Uterus (tissue), 4 donors: ENCODE results near the gene NAP1L4. TPM values are rescaled to one million over a fixed set of nuclear protein-coding genes. Genes with fewer than 3 reads are reported as not detected.

Experiments
- DNase-seq, 2 donors: peaks; one replicate each; pipeline ENCODE4 v3.0.0-alpha.2; 2019 to 2020
- H3K27ac ChIP-seq, 2 donors: fragments of 200-600 bp; sonication (generic); 1 replicate in 1 of 2; 2 replicates in 1 of 2; pipeline ENCODE4 v1.5.1; 2016 to 2018
- H3K27me3 ChIP-seq, 2 donors: fragments of 200-600 bp; sonication (generic); one replicate each; pipeline ENCODE4 v1.5.1; 2018 to 2019; ENCODE audit warnings: control low read depth in 1 of 2
- H3K36me3 ChIP-seq, 2 donors: fragments of 200-600 bp; sonication (generic); one replicate each; pipeline ENCODE4 v1.5.1; 2019; ENCODE audit warnings: control low read depth in 1 of 2
- H3K4me1 ChIP-seq, 2 donors: fragments of 200-600 bp; sonication (generic); one replicate each; pipeline ENCODE4 v1.5.1; 2018 to 2019; ENCODE audit warnings: control low read depth in 1 of 2
- H3K4me3 ChIP-seq, 2 donors: fragments of 200-600 bp; sonication (generic); 1 replicate in 1 of 2; 2 replicates in 1 of 2; pipeline ENCODE4 v1.5.1; 2018 to 2019; ENCODE audit warnings: mild to moderate bottlenecking in 1 of 2
- H3K9me3 ChIP-seq, 2 donors: fragments of 200-600 bp; sonication (generic); one replicate each; pipeline ENCODE4 v1.5.1; 2019; ENCODE audit warnings: control low read depth in 1 of 2
- CTCF ChIP-seq, 4 experiments: fragments of 200-600 bp in 2 of 4; fragments of 450-650 bp in 2 of 4; sonication (generic) in 2 of 4; IDR thresholded peaks; one replicate each; pipeline ENCODE4 v1.5.1; 2016 to 2019; ENCODE audit warnings: antibody characterized with exemption in 4 of 4, mild to moderate bottlenecking in 2 of 4, moderate library complexity in 1 of 4
- POLR2A ChIP-seq, 2 donors: fragments of 450-650 bp; IDR thresholded peaks; one replicate each; pipeline ENCODE4 v1.6.1; 2016; ENCODE audit warnings: antibody characterized with exemption in 2 of 2, mild to moderate bottlenecking in 1 of 2, moderate library complexity in 1 of 2
- intact Hi-C: fragments of 100-400 bp; cut with DNase I; formaldehyde crosslinking; loops from one replicate; pipeline ENCODE4 v1.15.1; 2023; ENCODE audit warnings: low total_unique reads
- total RNA-seq, 4 donors: library from RNA; depleted of rRNA in 3 of 4; stranded (reverse); fragments of >200 nt in 3 of 4; gene quantifications; one replicate each; pipeline versions ENCODE4 v1.1.0 to v1.2.4, GENCODE V29; 2014 to 2023
- donor health status: DM: yes; HTN: yes; CAD: no.

The NAP1L4 gene
- total RNA-seq, 4 donors from 2014 or later = 96.1 to 183 (median 129) TPM

- no peak for DNase-seq
- Histone ChIP-seq H3K27ac (no peak overlapping the region), H3K4me1 (peaks cover 0 to 7% of the 10 kb centered on the region in 2 donors), H3K4me3 (no peak overlapping the region), H3K27me3 (no peaks in the 10 kb centered on the region), H3K36me3 (no peaks in the 10 kb centered on the region), H3K9me3 (no peaks in the 10 kb centered on the region)
- TF ChIP-seq CTCF (IDR thresholded peaks at IDR 0.05) (no peak), POLR2A (IDR thresholded peaks at IDR 0.05) (no peak)
- intact Hi-C loops = no loop called here
Measured at GRCh38 chr11:2904153-2905052, 87.7 kb downstream of the NAP1L4 start.

GRCh38 chr11:2903672-2904011 is 88.5 kb downstream of the NAP1L4 start:
- no peak for DNase-seq
- H3K4me3 ChIP-seq = no peak overlapping the region
- no peak overlapping the region for H3K27ac ChIP-seq
- H3K27me3 ChIP-seq = no peaks in the 10 kb centered on the region
- intact Hi-C loops = no loop called here
- TF ChIP-seq POLR2A (IDR thresholded peaks at IDR 0.05) = no peak
- TF ChIP-seq CTCF (IDR thresholded peaks at IDR 0.05) = no peak
- no peaks in the 10 kb centered on the region for H3K4me1 ChIP-seq
- no peaks in the 10 kb centered on the region for H3K9me3 ChIP-seq
- no peaks in the 10 kb centered on the region for H3K36me3 ChIP-seq

- H3K9me3 ChIP-seq = no peaks in the 10 kb centered on the region
- H3K27me3 ChIP-seq = no peaks in the 10 kb centered on the region
- DNase-seq = no peak
- H3K4me1 ChIP-seq = no peaks in the 10 kb centered on the region
- H3K4me3 ChIP-seq = peak overlapping the region; percentile 46 to 58
- peak overlapping the region in 1 of 2 donors; percentile 40 for H3K27ac ChIP-seq
- H3K36me3 ChIP-seq = no peaks in the 10 kb centered on the region
- TF ChIP-seq CTCF (IDR thresholded peaks at IDR 0.05) (no peak), POLR2A (IDR thresholded peaks at IDR 0.05) (no peak)
- intact Hi-C loops = no loop called here
Measured at GRCh38 chr11:2902784-2903671, 89.1 kb downstream of the NAP1L4 start.

GRCh38 chr11:2901854-2902783 is 90.0 kb downstream of the NAP1L4 start:
- Histone ChIP-seq H3K27ac (peak overlapping the region; percentile 72 to 83), H3K9me3 (no peaks in the 10 kb centered on the region), H3K27me3 (no peaks in the 10 kb centered on the region), H3K4me3 (peak overlapping the region; percentile 46 to 58), H3K4me1 (no peaks in the 10 kb centered on the region), H3K36me3 (no peaks in the 10 kb centered on the region)
- TF ChIP-seq POLR2A (IDR thresholded peaks at IDR 0.05) (peak in 1 of 2 donors; percentile 47), CTCF (IDR thresholded peaks at IDR 0.05) (no peak)
- peak; percentile 96 for DNase-seq
- intact Hi-C loops = no loop called here
